Neural progenitor cell (in vitro differentiated cells): ENCODE data around the gene ZAP70.

Source experiments
- EZH2 ChIP-seq: fragments of 200-600 bp; sonication (generic); IDR thresholded peaks from 2 replicates; pipeline ENCODE4 v1.6.1; 2017; ENCODE audit warnings: antibody characterized with exemption, mild to moderate bottlenecking, moderate library complexity
- TF ChIP-seq, protein P1 (sequence below): fragments of 200-600 bp; sonication (generic); IDR thresholded peaks from 2 replicates; pipeline ENCODE4 v1.5.1; 2017; ENCODE audit warnings: antibody characterized with exemption, mild to moderate bottlenecking

DNA sequence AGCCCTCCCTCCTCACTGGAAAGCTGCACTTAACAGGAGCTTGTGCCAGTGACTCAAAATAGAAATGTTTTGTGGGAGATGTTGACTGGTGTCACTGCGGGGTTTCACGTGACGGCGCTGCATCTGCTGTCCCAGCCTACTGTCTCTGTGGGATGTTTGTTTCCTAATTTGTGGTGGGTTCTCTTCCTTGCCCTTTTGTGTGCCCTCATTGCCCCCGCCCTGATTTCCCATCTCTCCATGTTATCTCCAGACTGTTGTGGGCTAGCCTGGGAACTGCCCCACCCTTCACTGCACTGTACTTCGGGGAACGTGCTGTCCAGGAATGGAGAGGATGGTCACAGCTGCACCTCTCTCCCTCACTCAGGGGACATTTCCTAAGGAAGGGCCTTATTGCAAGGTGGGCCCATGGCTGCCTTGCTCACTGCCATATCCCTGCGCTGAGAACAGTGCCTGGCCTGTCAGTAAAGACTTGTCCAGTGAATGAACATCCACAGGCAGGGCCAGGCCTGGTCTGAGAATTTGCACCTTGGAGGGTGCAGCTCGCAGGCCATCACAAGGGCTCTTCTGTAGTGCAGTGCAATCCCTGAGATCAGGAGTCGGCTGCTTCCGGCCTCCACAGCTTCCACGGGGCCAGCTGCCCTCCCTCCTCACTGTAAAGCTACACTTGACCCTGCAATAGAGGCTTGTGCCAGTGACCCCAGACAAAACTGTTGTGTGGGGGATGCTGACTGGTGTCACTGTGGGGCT lies 18.1 kb downstream of the ZAP70 start:
- no peak for TF ChIP-seq EZH2
- TF ChIP-seq, protein P1, sequence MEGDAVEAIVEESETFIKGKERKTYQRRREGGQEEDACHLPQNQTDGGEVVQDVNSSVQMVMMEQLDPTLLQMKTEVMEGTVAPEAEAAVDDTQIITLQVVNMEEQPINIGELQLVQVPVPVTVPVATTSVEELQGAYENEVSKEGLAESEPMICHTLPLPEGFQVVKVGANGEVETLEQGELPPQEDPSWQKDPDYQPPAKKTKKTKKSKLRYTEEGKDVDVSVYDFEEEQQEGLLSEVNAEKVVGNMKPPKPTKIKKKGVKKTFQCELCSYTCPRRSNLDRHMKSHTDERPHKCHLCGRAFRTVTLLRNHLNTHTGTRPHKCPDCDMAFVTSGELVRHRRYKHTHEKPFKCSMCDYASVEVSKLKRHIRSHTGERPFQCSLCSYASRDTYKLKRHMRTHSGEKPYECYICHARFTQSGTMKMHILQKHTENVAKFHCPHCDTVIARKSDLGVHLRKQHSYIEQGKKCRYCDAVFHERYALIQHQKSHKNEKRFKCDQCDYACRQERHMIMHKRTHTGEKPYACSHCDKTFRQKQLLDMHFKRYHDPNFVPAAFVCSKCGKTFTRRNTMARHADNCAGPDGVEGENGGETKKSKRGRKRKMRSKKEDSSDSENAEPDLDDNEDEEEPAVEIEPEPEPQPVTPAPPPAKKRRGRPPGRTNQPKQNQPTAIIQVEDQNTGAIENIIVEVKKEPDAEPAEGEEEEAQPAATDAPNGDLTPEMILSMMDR = no peak
